ENCODE results near the gene MAP3K4.

DNA sequence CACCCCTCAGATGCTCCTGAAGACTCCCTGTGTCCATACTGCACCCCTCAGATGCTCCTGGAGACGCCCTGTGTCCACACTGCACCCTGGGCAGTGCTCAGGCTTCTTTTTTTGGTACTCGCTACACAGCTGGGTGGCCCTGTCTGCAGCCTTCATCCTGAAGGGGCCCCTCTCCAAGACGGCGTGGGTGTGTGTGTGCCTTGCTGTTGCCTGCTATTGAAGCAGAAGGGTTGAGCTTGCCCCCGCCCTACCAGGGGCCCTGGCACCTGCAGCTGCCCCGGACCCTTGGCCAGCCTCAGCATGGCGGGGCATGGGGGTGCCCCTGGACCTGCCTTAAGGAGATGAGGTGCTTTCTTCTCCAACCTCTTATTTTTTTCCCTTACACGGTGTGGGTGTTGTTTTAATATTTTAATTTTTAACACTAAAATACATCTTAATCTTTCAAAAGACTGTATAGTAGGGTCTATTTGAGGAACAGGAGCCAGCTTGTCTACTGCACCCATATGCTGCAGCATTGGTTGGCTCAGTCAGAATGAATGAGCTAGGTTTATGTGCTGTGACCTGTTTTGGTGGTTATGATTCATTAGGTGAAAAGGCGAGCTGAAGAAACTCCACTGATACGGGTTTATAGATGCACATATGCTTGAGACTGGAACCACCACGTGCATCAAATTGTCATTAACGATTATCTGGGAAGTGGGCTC is 146.4 kb downstream of the MAP3K4 start:
- TF ChIP-seq EZH2 (IDR thresholded peaks at IDR 0.05; ENCODE audit: borderline replicate concordance, low read depth, low read length, poor library complexity, severe bottlenecking) (no peak), CTCF (conservative IDR thresholded peaks at IDR 0.05; ENCODE audit: low read depth, low read length) (no peak)

Data from A673 (cell line).